ENCODE data around the gene SMAP1.

The SMAP1 gene

GRCh38 chr6:70667711-70668498 lies at the start of gene SMAP1:
TSS of gene SMAP1 (plus strand) at chr6:70667883. CDS start at chr6:70668024, 141 bp downstream.
- TF ChIP-seq CTCF (IDR thresholded peaks at IDR 0.05; ENCODE audit: low read depth, low read length, missing control alignments) = no peak
- peak; percentile 79 for DNase-seq (ENCODE audit: low read depth)
- peak within 1 kb of the TSS; percentile 99 for H3K4me3 ChIP-seq (ENCODE audit: low read depth, low read length)

GRCh38 chr6:70620746-70621145 lies 46.9 kb upstream of the SMAP1 start:
- no peak overlapping the region for H3K4me3 ChIP-seq (ENCODE audit: low read depth, low read length)
- DNase-seq (ENCODE audit: low read depth) = no peak
- no peak for TF ChIP-seq CTCF (IDR thresholded peaks at IDR 0.05; ENCODE audit: low read depth, low read length, missing control alignments)

- no peak for TF ChIP-seq CTCF (IDR thresholded peaks at IDR 0.05; ENCODE audit: low read depth, low read length, missing control alignments)
- DNase-seq (ENCODE audit: low read depth) = no peak
- H3K4me3 ChIP-seq (ENCODE audit: low read depth, low read length) = no peak overlapping the region
These were observed 45.2 kb upstream of the SMAP1 start for GRCh38 chr6:70622461-70622860.

- no peak for TF ChIP-seq CTCF (IDR thresholded peaks at IDR 0.05; ENCODE audit: low read depth, low read length, missing control alignments)
- no peak overlapping the region for H3K4me3 ChIP-seq (ENCODE audit: low read depth, low read length)
- DNase-seq (ENCODE audit: low read depth) = no peak
These were observed 42.2 kb upstream of the SMAP1 start for GRCh38 chr6:70625436-70625835.

GRCh38 chr6:70627500-70628254 lies 40.0 kb upstream of the SMAP1 start:
- DNase-seq (ENCODE audit: low read depth) = no peak
- TF ChIP-seq CTCF (IDR thresholded peaks at IDR 0.05; ENCODE audit: low read depth, low read length, missing control alignments) = no peak
- H3K4me3 ChIP-seq (ENCODE audit: low read depth, low read length) = no peak overlapping the region

- DNase-seq (ENCODE audit: low read depth) = no peak
- H3K4me3 ChIP-seq (ENCODE audit: low read depth, low read length) = no peak overlapping the region
- no peak for TF ChIP-seq CTCF (IDR thresholded peaks at IDR 0.05; ENCODE audit: low read depth, low read length, missing control alignments)
These were observed 37.8 kb upstream of the SMAP1 start for GRCh38 chr6:70629929-70630328.

Data from GM12864 (cell line).